Measurements from ENCODE around the gene PLXDC2. TPM values are rescaled to one million over a fixed set of nuclear protein-coding genes. Genes with fewer than 3 reads are reported as not detected.

The PLXDC2 gene
- total RNA-seq, 1 experiment from 2014 or later: not detected

- H3K4me3 ChIP-seq (ENCODE audit: low read length): no peak overlapping the region
- H3K9me2 ChIP-seq (replicated peaks; ENCODE audit: low read length): no peaks in the 10 kb centered on the region
- no peaks in the 10 kb centered on the region for H3K79me2 ChIP-seq (ENCODE audit: low read length)
- no TSS peak for BruUV-seq (replicated peaks)
- H3K4me2 ChIP-seq (ENCODE audit: low read length): no peak overlapping the region
- no peak for TF ChIP-seq EZH2 (IDR thresholded peaks at IDR 0.05; ENCODE audit: low read length, unreplicated experiment)
- no peak for TF ChIP-seq EZH2phosphoT487 (IDR thresholded peaks at IDR 0.05; ENCODE audit: borderline replicate concordance, low read length)
- no peak for TF ChIP-seq CTCF (conservative IDR thresholded peaks at IDR 0.05; ENCODE audit: low read depth, low read length)
- no peaks in the 10 kb centered on the region for H3K9me3 ChIP-seq (ENCODE audit: low read length)
- POLR2A ChIA-PET (ENCODE audit: unreplicated experiment): no interaction called here
- H3K36me3 ChIP-seq (ENCODE audit: low read depth, low read length): no peaks in the 10 kb centered on the region
- no peak overlapping the region for H2AFZ ChIP-seq (ENCODE audit: low read length)
- H4K20me1 ChIP-seq (ENCODE audit: low read length): no peaks in the 10 kb centered on the region
- no peak overlapping the region for H3K9ac ChIP-seq (ENCODE audit: low read length)
- CTCF ChIA-PET: no interaction called here
- no peaks in the 10 kb centered on the region for H3K27me3 ChIP-seq (ENCODE audit: low read length)
- H3K27ac ChIP-seq (ENCODE audit: low read length): no peak overlapping the region
- H3K4me1 ChIP-seq (ENCODE audit: insufficient read depth, low read length): no peaks in the 10 kb centered on the region
- intact Hi-C loops (cut with micrococcal nuclease): no loop called here
- ATAC-seq (no peak), DNase-seq (no peak)
- H3F3A ChIP-seq (ENCODE audit: low read length, unreplicated experiment): no peaks in the 10 kb centered on the region
These were observed 27.3 kb downstream of the PLXDC2 start for GRCh38 chr10:19843487-19843886.

DNA sequence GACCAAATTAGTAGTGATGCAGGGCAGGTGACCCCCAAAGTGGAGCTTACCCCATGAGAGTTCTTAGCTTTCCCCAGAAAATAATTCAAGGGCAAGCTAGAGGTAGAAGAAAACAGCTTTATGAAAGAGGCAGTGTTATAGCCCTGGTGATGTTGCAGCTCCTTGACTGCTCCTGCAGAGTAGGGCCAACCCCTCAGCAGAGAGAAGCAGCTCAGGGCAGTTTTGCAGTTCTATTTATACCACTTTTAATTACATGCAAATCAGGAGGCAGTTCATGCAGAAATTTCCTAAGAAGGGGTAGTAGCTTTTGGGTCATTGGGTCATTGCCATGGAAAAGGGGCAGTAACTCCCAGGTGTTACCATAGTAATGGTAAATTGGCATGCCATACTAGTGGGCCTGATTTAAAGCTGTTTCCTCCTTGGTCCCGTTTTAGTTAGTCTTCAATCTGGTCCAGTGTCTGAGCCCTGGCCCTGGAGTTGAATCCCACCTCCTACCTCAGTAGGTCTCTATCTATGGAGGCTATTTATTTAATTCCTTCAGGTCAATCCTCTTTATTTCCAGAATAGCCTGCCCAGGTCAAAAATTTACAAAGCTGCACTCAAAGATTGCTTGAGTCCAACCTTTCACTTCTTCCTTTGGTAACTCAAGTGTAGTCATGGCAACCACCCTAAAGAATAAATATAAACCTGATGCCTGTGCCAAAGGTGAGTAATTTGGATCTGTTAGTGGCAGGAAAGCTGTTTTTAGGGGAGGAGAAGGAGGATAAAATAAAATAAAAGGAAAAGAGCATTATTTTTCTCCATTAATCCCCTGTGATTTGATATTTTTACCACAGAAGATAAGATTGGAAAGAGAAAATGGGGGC, 29.5 kb downstream of the PLXDC2 start:
- no TSS peak for BruUV-seq (replicated peaks)
- no peak overlapping the region for H2AFZ ChIP-seq (ENCODE audit: low read length)
- intact Hi-C loops (cut with micrococcal nuclease): no loop called here
- no peaks in the 10 kb centered on the region for H4K20me1 ChIP-seq (ENCODE audit: low read length)
- H3K4me1 ChIP-seq (ENCODE audit: insufficient read depth, low read length): no peaks in the 10 kb centered on the region
- TF ChIP-seq EZH2phosphoT487 (IDR thresholded peaks at IDR 0.05; ENCODE audit: borderline replicate concordance, low read length) (no peak), EZH2 (IDR thresholded peaks at IDR 0.05; ENCODE audit: low read length, unreplicated experiment) (no peak), CTCF (conservative IDR thresholded peaks at IDR 0.05; ENCODE audit: low read depth, low read length) (no peak)
- H3K27me3 ChIP-seq (ENCODE audit: low read length): no peaks in the 10 kb centered on the region
- H3K9me2 ChIP-seq (replicated peaks; ENCODE audit: low read length): no peaks in the 10 kb centered on the region
- H3K4me3 ChIP-seq (ENCODE audit: low read length): no peak overlapping the region
- ChIA-PET CTCF (no interaction called here), POLR2A (ENCODE audit: unreplicated experiment) (no interaction called here)
- no peaks in the 10 kb centered on the region for H3K9me3 ChIP-seq (ENCODE audit: low read length)
- no peak overlapping the region for H3K9ac ChIP-seq (ENCODE audit: low read length)
- ATAC-seq (no peak), DNase-seq (peak; percentile 3)
- no peaks in the 10 kb centered on the region for H3K36me3 ChIP-seq (ENCODE audit: low read depth, low read length)
- no peak overlapping the region for H3K27ac ChIP-seq (ENCODE audit: low read length)
- H3K79me2 ChIP-seq (ENCODE audit: low read length): no peaks in the 10 kb centered on the region
- H3F3A ChIP-seq (ENCODE audit: low read length, unreplicated experiment): no peaks in the 10 kb centered on the region
- H3K4me2 ChIP-seq (ENCODE audit: low read length): no peak overlapping the region

DNA sequence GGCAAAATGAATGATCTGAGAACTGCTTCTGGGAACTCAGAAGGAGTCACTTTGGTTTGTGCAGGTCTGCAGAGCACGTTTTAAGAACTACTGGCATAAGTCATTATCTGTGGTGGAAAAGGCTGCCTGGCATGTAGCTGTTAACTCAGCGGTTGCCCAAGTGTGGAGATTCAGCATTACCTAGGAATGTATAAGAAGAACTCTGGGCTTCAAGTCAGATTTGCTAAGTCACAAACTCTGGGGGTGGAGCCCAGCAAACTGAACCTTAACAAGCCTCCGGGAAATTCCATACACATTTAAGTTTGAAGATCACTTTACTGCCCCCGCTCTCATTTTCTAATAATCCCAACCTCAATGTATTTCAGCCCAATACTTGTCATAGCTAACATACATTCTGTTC, 31.1 kb downstream of the PLXDC2 start:
- Histone ChIP-seq H3K9me2 (replicated peaks; ENCODE audit: low read length) (no peaks in the 10 kb centered on the region), H3K4me3 (ENCODE audit: low read length) (no peak overlapping the region), H3K9me3 (ENCODE audit: low read length) (no peaks in the 10 kb centered on the region), H2AFZ (ENCODE audit: low read length) (no peak overlapping the region), H3K79me2 (ENCODE audit: low read length) (no peaks in the 10 kb centered on the region), H3K4me2 (ENCODE audit: low read length) (no peak overlapping the region), H3K36me3 (ENCODE audit: low read depth, low read length) (no peaks in the 10 kb centered on the region), H3K9ac (ENCODE audit: low read length) (no peak overlapping the region), H3K4me1 (ENCODE audit: insufficient read depth, low read length) (no peaks in the 10 kb centered on the region), H4K20me1 (ENCODE audit: low read length) (no peaks in the 10 kb centered on the region), H3K27me3 (ENCODE audit: low read length) (no peaks in the 10 kb centered on the region), H3F3A (ENCODE audit: low read length, unreplicated experiment) (no peaks in the 10 kb centered on the region), H3K27ac (ENCODE audit: low read length) (no peak overlapping the region)
- ATAC-seq (no peak), DNase-seq (no peak)
- TF ChIP-seq CTCF (conservative IDR thresholded peaks at IDR 0.05; ENCODE audit: low read depth, low read length): no peak
- TF ChIP-seq EZH2phosphoT487 (IDR thresholded peaks at IDR 0.05; ENCODE audit: borderline replicate concordance, low read length): no peak
- no peak for TF ChIP-seq EZH2 (IDR thresholded peaks at IDR 0.05; ENCODE audit: low read length, unreplicated experiment)
- POLR2A ChIA-PET (ENCODE audit: unreplicated experiment): no interaction called here
- intact Hi-C loops (cut with micrococcal nuclease): no loop called here
- CTCF ChIA-PET: no interaction called here
- BruUV-seq (replicated peaks): no TSS peak
